ENCODE data around the gene AGBL4.

DNA sequence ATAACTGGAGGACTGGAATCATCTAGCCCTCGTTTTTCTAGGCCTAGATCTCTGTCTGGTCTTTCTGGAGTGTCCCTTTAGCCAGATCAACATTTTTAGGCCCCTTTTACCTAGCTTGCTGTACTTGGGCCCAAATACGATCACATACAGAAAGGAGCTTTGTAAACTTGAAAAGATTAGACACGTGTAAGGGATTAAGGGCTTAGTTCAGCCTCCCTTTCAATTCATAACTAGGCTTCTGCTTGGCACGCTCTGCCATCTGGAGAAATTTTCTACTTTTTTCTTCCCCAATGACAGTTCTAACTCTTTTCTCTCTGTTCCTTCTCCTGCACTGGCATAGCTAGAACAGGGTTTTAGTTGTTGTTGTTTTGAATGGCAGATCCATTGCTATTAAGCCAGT lies 1093.7 kb downstream of the AGBL4 start:
- TF ChIP-seq, protein P1, sequence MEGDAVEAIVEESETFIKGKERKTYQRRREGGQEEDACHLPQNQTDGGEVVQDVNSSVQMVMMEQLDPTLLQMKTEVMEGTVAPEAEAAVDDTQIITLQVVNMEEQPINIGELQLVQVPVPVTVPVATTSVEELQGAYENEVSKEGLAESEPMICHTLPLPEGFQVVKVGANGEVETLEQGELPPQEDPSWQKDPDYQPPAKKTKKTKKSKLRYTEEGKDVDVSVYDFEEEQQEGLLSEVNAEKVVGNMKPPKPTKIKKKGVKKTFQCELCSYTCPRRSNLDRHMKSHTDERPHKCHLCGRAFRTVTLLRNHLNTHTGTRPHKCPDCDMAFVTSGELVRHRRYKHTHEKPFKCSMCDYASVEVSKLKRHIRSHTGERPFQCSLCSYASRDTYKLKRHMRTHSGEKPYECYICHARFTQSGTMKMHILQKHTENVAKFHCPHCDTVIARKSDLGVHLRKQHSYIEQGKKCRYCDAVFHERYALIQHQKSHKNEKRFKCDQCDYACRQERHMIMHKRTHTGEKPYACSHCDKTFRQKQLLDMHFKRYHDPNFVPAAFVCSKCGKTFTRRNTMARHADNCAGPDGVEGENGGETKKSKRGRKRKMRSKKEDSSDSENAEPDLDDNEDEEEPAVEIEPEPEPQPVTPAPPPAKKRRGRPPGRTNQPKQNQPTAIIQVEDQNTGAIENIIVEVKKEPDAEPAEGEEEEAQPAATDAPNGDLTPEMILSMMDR (IDR thresholded peaks at IDR 0.05), result no peak
- TF ChIP-seq POLR2A (IDR thresholded peaks at IDR 0.05), result no peak
